ENCODE data around the gene MOB3A.

Gene MOB3A

GRCh38 chr19:2113439-2114211 is 17.5 kb upstream of the MOB3A start:
- TF ChIP-seq CTCF (IDR thresholded peaks at IDR 0.05; ENCODE audit: low read depth, low read length): no peak
- H3K4me3 ChIP-seq (replicated peaks in 1 of 2; ENCODE audit: low read depth in 2 of 2, low read length in 2 of 2): no peak overlapping the region
- DNase-seq (ENCODE audit: low read depth in 2 of 2): peak; percentile 25 to 86

GRCh38 chr19:2112516-2113320 is 16.6 kb upstream of the MOB3A start:
- no peak for DNase-seq (ENCODE audit: low read depth in 2 of 2)
- no peak for TF ChIP-seq CTCF (IDR thresholded peaks at IDR 0.05; ENCODE audit: low read depth, low read length)
- H3K4me3 ChIP-seq (replicated peaks in 1 of 2; ENCODE audit: low read depth in 2 of 2, low read length in 2 of 2): no peak overlapping the region

- no peak overlapping the region for H3K4me3 ChIP-seq (replicated peaks in 1 of 2; ENCODE audit: low read depth in 2 of 2, low read length in 2 of 2)
- DNase-seq (ENCODE audit: low read depth in 2 of 2): no peak
- no peak for TF ChIP-seq CTCF (IDR thresholded peaks at IDR 0.05; ENCODE audit: low read depth, low read length)
Observed at GRCh38 chr19:2111886-2112285, 15.8 kb upstream of the MOB3A start.

- TF ChIP-seq CTCF (IDR thresholded peaks at IDR 0.05; ENCODE audit: low read depth, low read length): no peak
- no peak overlapping the region for H3K4me3 ChIP-seq (replicated peaks in 1 of 2; ENCODE audit: low read depth in 2 of 2, low read length in 2 of 2)
- DNase-seq (ENCODE audit: low read depth in 2 of 2): no peak
Observed at GRCh38 chr19:2111425-2111824, 15.3 kb upstream of the MOB3A start.

GRCh38 chr19:2110822-2111221 is 14.7 kb upstream of the MOB3A start:
- no peak overlapping the region for H3K4me3 ChIP-seq (replicated peaks in 1 of 2; ENCODE audit: low read depth in 2 of 2, low read length in 2 of 2)
- TF ChIP-seq CTCF (IDR thresholded peaks at IDR 0.05; ENCODE audit: low read depth, low read length): no peak
- DNase-seq (ENCODE audit: low read depth in 2 of 2): no peak

- TF ChIP-seq CTCF (IDR thresholded peaks at IDR 0.05; ENCODE audit: low read depth, low read length): no peak
- DNase-seq (ENCODE audit: low read depth in 2 of 2): no peak
- H3K4me3 ChIP-seq (replicated peaks in 1 of 2; ENCODE audit: low read depth in 2 of 2, low read length in 2 of 2): no peak overlapping the region
Observed at GRCh38 chr19:2109046-2109864, 13.1 kb upstream of the MOB3A start.

Measured in cardiac fibroblast (primary cell).